Fibroblast of skin of right biceps (primary cell): ENCODE measurements around the gene PDHB.
A peak's percentile ranks its signal among the peaks of the same experiment; 100 is the strongest.

Experiments
- DNase-seq: peaks from one replicate; pipeline ENCODE4 v3.0.0-alpha.2; 2013

PDHB gene

GRCh38 chr3:58394339-58394738 lies 39.3 kb downstream of the PDHB start:
- no peak for DNase-seq

DNA sequence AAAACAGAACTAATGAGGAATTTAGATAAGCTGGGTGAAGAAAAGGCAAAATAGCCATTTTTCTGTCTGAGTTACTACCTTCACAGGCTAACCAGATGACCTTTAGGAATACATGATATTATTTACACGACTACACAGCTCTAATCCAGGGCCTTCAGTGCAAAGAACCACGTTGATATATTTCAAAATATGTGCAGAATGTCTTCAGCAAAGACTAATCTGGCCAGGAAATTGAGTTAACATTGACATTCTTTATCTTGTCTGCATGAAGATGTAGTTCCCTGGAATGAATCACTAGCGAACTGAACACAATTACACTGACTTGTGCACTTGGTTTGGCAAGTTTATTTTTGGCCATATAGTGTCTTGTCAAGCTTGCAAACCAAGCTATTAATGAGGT lies 41.5 kb downstream of the PDHB start:
- peak; percentile 43 for DNase-seq

GRCh38 chr3:58391156-58391865 lies 42.3 kb downstream of the PDHB start:
- no peak for DNase-seq

DNA sequence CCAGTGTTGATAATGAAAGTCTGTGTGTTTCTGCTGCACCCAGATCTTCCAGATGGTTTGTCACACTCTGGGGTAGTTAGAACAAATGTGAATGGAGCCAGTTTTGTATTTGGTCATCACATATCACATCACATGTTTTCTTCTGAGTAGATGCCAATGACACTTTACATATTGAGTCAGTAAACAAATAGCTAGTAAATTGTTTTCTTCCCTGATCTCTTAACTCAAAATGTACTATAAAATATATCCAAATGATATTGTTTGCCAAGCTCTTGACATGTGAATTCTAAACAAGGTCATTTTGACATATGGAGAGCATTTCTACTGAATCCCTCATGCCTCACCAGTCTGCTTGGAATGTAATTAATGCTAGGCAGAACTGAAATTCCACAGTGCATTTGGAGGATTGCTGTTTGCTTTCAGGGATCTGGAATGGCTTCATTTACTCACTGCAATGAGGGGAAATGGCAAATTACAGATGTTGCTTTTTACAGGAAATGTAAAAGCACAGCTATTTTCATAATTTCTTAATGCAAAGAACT lies 45.0 kb downstream of the PDHB start:
- peak; percentile 88 for DNase-seq

DNA sequence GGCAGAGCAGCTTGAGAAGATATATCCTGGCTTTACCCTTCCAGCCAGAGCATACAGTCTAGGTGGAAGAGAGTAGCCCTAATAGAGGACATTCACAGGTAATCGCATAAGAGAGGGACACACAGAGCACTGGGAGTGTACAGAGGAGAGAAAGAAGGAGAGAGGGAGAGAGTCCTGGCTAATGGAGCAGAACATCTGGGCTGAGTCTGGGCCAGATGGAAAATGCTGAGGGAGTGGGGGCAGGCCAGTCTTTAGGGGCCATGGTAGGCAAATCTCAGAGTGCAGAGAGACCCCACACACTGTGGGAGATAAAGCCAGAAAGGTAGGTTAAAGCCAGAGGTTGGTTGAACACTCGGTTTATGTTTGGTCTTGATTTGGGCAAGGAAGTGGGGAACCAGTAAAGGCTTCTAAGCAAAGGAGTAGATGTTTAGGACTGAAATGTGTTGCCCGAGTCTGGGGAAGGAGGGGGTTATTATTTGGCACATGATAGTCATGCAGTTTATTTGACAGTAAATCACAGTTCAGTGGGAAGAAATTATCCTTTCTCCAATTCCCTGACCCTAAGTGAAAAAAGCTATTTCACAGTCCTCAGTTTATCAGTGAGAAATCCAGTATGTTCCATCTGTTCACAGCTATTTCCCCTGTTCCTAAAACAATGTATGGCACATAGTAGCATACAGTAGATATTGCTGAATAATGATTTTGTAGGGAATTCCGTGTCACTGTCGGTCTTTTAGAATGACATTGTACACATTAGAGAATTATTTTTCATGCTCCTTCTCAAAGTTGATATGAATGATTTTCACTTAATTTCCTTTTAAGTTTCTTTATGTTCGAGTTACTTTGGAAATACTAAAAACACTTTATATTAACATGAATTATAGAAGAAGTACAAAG lies 45.7 kb downstream of the PDHB start:
- no peak for DNase-seq

GRCh38 chr3:58386626-58387365 lies 46.8 kb downstream of the PDHB start:
- DNase-seq: peak; percentile 94

GRCh38 chr3:58384381-58385090 lies 49.1 kb downstream of the PDHB start:
- DNase-seq: peak; percentile 31

DNA sequence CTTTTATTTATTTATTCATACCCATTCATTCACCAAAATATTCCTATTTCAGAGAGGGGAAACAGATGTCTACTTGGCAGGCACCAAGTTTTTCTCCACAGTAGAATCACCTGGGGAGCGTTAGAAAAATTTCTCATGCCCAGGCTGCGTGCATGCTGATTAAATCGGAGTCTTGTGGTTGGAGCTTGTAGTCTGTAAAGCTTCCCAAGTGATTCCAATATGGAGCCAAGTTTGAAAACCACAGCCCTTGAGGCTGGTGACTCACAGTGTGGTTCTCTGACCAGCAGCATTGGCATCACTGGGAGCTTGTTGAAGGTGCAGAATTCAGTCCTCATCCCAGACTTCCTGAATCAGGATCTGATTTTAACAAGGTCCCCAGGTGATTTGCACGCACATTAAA lies 49.7 kb downstream of the PDHB start:
- DNase-seq: peak; percentile 100

- DNase-seq: peak; percentile 47
Measured at GRCh38 chr3:58383476-58383875, 50.2 kb downstream of the PDHB start.

DNA sequence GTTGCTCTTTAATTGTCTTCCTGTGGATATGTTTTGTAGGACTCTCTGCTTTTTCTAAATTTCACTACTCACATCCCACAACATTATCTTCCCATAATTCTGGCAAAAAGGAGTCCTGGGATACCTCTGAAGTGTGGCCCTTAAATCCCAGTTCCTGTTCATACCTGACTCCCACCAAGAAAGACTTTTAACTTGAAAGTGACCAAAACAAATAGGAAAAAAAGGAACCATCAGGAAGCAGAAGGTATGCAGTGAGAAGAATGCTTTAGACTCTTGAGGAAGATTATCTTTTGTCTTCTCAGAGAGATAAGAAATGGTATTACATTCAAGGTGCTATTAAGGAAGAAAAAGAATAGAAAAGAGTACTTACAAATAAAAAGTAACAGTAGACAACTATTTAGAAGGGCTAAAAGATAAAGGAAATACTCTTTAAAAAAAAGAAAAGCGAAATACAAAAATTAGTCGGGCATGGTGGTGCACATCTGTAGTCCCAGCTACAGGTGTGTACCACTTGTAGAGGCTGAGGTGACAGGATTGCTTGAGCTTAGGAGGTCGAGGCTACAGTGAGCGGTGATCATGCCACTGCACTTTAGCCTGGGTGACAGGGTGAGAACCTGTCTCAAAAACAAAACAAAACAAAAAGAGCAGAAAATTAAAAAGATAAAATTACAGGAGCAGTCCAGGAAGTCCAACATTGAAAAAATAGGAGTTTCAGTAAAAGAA lies 54.1 kb downstream of the PDHB start:
- no peak for DNase-seq

GRCh38 chr3:58377750-58378149 lies 55.9 kb downstream of the PDHB start:
- DNase-seq: no peak
